VCaP (cell line): ENCODE results near the gene COX7B.
"Not testable (repeated sequence)": the region's sequence is repeated elsewhere in the genome, so short reads cannot be mapped to it uniquely, and the experiment has no call there.

ENCODE experiments used
- H3K27ac ChIP-seq: fragments of 450-650 bp; 2 replicates; pipeline ENCODE4 v1.5.1; 2017
- TF ChIP-seq, protein P1 (sequence below): fragments of 450-650 bp; conservative IDR thresholded peaks from 2 replicates; pipeline ENCODE4 v1.5.1; 2017; ENCODE audit warnings: mild to moderate bottlenecking, moderate library complexity

The COX7B gene

DNA sequence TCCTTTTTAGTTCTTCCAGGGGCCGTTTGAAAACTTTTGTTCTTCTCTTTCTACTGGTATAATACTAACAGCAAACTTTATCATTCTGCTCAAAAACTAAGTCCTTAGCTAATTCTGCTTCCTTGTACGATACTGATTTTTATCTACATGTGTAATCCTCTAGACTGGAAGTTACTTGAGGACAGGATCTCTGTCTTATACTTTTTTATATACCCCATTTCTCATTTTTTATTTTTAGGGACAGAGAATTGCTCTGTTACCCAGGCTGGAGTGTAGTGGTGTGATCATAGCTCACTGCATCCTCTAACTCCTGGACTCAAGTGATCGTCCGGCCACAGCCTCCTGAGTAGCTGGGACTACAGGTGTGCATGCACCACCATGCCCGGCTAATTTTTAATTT lies 2.2 kb downstream of the COX7B start:
- peak overlapping the region; percentile 89; the same call in 1 of the 2 replicates for H3K27ac ChIP-seq
- TF ChIP-seq, protein P1, sequence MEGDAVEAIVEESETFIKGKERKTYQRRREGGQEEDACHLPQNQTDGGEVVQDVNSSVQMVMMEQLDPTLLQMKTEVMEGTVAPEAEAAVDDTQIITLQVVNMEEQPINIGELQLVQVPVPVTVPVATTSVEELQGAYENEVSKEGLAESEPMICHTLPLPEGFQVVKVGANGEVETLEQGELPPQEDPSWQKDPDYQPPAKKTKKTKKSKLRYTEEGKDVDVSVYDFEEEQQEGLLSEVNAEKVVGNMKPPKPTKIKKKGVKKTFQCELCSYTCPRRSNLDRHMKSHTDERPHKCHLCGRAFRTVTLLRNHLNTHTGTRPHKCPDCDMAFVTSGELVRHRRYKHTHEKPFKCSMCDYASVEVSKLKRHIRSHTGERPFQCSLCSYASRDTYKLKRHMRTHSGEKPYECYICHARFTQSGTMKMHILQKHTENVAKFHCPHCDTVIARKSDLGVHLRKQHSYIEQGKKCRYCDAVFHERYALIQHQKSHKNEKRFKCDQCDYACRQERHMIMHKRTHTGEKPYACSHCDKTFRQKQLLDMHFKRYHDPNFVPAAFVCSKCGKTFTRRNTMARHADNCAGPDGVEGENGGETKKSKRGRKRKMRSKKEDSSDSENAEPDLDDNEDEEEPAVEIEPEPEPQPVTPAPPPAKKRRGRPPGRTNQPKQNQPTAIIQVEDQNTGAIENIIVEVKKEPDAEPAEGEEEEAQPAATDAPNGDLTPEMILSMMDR = no peak

DNA sequence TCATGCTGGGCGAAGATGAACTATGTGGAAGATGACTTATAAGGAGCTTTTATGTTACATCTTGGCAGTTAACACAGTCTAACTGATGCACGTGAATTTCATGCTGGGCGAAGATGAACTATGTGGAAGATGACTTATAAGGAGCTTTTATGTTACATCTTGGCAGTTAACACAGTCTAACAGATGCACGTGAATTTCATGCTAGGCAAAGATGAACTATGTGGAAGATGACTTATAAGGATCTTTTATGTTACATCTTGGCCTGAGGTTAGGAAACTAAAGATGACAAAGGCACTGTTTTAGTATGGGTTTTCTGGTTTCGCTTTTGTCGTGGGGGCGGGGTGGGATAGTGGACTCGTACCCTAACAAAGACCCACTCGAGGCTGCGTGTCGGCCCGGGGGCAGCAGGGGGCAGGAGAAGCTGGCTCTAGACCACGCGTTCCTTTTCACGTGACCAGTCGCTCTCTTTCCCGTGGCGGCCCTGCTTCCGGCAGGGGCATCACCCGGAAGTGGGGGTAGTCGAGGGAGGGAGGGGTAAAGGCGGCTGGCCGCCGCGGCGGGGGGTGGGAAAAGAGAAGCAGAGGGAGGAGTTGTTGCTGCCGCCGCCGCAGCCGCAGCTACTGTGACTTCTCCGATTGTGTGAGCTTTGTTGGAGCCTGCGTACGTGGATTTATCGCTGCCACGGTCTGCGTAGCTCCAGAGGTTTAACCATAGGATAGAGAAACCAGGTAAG lies 11.0 kb downstream of the COX7B start, which contains the start of gene ATP7A:
ATP7A (plus strand) TSS at position 586 of the 733 bp plus-strand sequence. CDS start 60,949 bp downstream, outside the sequence.
- H3K27ac ChIP-seq = peak within 1 kb of the TSS; percentile 71
- TF ChIP-seq, protein P1 = peak; percentile 72

DNA sequence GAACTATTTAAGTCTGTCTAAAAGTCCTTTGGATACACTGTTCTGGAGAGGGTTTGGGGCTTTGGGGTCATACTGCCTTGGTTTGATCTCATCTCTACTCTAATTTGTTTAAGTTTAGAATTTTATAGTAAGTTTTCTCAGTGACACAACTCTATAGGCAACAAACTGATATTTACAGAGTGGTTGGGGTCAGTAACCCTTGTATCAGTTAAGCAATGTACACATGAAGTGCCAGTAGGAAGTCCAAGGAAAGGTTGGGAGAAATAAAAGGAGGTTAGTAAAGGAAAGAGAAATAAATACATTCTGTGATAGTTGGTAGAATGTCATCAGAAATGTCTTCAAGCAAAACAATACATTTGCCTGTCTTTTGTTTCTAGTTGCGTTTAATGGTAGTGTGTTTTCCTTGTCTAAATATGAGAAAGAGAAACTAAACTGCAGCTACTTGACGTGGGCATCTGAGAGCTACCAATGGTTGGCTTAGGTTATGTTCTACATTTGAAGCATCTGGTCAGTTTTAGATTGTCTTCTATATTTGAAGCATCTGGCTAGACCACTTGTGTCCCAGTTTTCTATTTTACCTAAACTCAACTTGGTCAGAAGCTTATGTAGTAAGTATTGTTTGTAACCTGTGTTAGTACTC lies 18.1 kb downstream of the COX7B start:
- H3K27ac ChIP-seq = no peak overlapping the region
- TF ChIP-seq, protein P1 = no peak

DNA sequence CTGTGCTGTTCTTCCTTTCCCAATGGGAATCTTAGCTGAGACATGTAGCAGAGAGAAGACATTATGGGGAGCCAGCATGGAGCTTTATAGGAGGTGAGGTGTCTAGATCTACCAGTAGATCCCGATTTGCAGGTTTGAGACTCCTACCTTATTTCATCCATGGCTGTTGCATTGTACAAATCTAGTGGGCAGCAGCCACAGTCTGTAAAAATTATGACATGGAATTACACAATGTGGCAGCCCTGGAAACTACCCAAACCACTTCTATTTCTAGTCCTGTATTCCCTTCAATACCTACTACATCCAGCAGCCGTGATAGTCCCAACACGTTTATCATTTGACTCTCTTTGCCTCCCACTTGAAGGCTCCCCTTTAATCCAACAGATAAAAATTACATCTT lies 19.3 kb downstream of the COX7B start:
- no peak overlapping the region for H3K27ac ChIP-seq
- TF ChIP-seq, protein P1 = no peak

DNA sequence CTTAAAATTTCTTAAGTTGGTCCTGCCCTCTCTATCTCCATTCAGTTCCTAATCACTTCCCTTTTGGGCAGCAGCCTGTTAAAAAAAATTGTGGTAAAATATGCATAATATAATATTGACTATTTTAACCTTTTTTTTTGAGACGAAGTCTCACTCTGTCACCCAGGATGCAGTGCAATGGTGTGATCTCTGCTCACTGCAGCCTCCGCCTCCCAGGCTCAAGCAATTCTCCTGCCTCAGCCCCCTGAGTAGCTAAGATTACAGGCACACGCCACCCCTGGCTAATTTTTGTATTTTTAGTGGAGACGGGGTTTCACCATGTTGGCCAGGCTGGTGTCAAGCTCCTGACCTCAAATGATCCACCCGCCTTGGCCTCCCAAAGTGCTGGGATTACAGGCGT lies 20.1 kb downstream of the COX7B start:
- not testable (repeated sequence) for H3K27ac ChIP-seq

DNA sequence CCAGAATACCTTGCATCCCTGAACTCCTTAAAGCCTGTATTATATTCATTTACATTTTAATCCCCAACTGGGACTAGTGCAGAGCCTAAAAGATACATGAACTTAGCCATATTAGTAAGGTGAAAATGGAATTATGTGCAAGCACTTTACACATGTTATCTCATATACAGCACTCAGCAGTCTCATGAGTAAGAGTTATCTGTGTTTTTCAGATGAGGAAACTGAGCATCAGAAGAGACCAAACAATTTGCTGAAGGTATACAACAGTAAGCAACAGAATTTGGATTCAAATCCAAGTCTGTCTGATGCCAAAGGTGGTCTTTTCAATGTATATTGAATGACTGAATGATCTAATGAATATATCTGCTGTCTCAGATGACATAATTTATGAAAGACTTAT lies 23.5 kb downstream of the COX7B start:
- no peak overlapping the region for H3K27ac ChIP-seq
- TF ChIP-seq, protein P1 = no peak

DNA sequence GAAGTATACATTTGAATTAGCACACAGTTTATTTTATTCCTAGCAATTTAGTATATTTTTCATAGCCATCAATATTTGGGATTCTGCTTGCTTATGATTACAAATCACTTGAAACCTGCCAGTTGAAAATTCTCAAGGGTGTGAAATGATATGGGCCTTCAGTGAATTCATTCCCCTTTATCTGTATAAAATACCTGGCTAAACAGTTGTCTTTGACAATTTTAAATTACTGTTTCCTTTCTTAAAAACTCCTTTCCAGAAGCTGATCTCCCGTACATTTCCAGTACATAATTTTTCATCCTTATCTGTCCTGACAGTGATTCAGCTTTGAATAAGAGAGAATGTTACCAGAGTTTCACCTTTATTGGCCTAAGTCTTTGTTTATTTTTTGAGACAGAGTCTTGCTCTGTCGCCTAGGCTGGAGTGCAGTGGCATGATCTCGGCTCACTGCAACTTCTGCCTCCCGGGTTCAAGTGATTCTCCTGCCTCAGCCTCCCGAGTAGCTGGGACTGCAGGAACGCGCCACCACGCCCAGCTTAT lies 25.1 kb downstream of the COX7B start:
- TF ChIP-seq, protein P1 = no peak
- H3K27ac ChIP-seq = no peak overlapping the region

DNA sequence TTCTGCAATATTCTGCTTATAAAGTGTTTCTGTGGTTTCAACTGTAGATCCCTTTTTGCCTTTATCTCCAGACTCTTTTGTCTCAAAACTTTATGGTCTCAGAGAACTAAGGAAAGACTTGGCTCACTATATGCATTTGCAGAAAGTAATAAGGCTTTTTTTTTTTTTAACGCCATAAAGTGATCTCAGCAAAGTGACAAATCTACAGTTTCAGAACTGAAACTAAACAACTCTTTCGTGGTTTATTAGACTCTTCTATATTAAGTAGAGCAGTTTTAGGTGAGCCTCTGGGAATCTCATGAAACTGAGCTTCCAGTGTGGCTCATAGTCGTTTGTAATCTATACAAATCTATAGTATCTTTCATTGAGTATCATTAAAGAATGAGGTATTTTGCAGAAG lies 26.5 kb downstream of the COX7B start:
- no peak overlapping the region for H3K27ac ChIP-seq
- TF ChIP-seq, protein P1 = no peak
